Muscle of leg (tissue), 11 donors: ENCODE results near the gene PRKG1. TPM values are rescaled to one million over a fixed set of nuclear protein-coding genes. Genes with fewer than 3 reads are reported as not detected.
"Not testable (repeated sequence)": the region's sequence is repeated elsewhere in the genome, so short reads cannot be mapped to it uniquely, and the experiment has no call there.

Experiments
- DNase-seq: peaks from one replicate; pipeline ENCODE4 v3.0.0; 2013
- H3K27ac ChIP-seq: one replicate; pipeline ENCODE4 v1.5.1; 2013; ENCODE audit warnings: mild to moderate bottlenecking, low read length, control low read depth
- H3K27me3 ChIP-seq: one replicate; pipeline ENCODE4 v1.6.1; 2013; ENCODE audit warnings: low read length; ENCODE audit not compliant: control insufficient read depth, insufficient read depth
- H3K36me3 ChIP-seq: one replicate; pipeline ENCODE4 v1.6.1; 2013; ENCODE audit warnings: low read length; ENCODE audit not compliant: control insufficient read depth, insufficient read depth
- H3K4me1 ChIP-seq: one replicate; pipeline ENCODE4 v1.6.1; 2013; ENCODE audit warnings: low read length; ENCODE audit not compliant: control insufficient read depth, insufficient read depth
- H3K4me3 ChIP-seq: one replicate; pipeline ENCODE4 v1.5.1; 2013; ENCODE audit warnings: low read length, control low read depth
- H3K9me3 ChIP-seq: replicated peaks from 2 replicates; pipeline ENCODE4 v1.6.1; 2013; ENCODE audit warnings: low read depth, low read length; ENCODE audit not compliant: control insufficient read depth
- WGBS: methylation state at CpG from one replicate; pipeline ENCODE4 v1.1.5; 2013; ENCODE audit warnings: missing lambda C conversion rate; ENCODE audit not compliant: insufficient coverage; 5-methylcytosine and 5-hydroxymethylcytosine counted together
- polyA plus RNA-seq, 8 donors: library from polyadenylated mRNA; unstranded; fragments of 120-200 nt; gene quantifications; one replicate each; pipeline versions ENCODE4 v1.2.1 to v1.2.3, GENCODE V29; 2013; ENCODE audit warnings: inconsistent platforms in 1 of 8, low replicate concordance in 1 of 8; ENCODE audit not compliant: insufficient read length in 8 of 8, insufficient read depth in 1 of 8
- total RNA-seq: library from RNA; stranded (reverse); fragments of 120-200 nt; gene quantifications from one replicate; pipeline ENCODE4 v1.2.4, GENCODE V29; 2013

Gene PRKG1
- total and polyA plus RNA-seq, 9 donors: 23.3 to 59.2 (median 50.3) TPM

DNA sequence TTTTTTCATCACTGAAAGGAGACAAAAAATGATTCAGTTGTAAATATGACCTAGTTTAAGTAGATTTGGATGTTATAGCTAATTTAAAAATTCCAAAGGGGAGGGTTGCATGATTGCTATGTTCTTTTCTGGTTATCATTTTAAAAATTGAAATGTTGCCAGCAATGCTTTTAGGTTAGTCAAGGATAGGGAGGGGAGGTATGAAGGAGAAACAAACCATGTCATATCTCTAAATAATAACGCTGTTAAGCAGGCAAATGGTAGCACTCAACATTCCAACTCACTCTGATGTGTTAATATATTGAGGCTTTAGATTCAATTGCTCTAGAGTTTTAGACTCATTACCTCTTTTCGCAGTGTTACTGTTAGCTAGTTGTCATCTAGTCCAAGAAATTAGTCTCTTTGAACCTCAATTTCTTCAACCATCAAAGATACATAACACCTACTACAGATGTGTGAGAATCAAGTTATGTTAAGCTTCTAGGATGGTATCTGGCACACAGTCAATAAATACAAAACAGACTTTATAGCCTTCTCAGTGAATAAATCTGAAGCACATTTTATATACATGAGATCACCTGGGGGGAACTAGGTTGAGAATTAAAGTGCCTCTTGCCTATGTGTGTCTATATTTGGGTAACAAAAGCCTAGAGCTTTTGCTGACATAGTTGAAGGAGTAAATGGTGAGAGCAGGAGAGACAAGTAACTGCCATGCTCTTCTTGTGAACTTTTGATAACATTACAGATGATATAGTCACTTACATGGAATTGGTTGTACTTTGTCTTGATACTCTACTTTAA is 500.2 kb downstream of the PRKG1 start:
- no peaks in the 10 kb centered on the region for H3K36me3 ChIP-seq
- no peaks in the 10 kb centered on the region for H3K27me3 ChIP-seq
- H3K4me1 ChIP-seq: no peaks in the 10 kb centered on the region
- DNase-seq: no peak
- no peak overlapping the region for H3K27ac ChIP-seq
- H3K4me3 ChIP-seq: no peak overlapping the region
- no CpG with 5 or more reads among the region's 2 CpGs for WGBS
- no peaks in the 10 kb centered on the region for H3K9me3 ChIP-seq

DNA sequence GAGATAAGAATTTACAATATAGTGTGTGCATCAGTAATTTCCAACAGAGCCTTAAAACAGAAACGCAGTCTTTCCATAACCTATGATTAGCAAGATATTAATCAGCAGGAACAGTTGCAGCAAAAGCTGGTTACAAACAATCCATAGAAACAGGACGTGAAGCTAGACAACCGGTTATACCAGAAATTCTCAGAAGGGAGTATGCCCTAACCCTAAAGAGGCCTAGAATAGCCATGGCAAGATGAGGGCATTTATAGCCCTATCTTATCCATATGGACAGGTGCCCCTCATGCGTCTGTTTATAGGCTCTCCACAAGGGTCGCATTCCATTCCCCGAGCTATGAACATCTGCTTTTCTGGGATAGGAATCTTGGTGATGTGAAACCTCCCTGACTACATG is 506.9 kb downstream of the PRKG1 start:
- DNase-seq, H3K36me3 ChIP-seq, H3K27ac ChIP-seq, H3K4me1 ChIP-seq, H3K27me3 ChIP-seq, H3K4me3 ChIP-seq, H3K9me3 ChIP-seq: not testable (repeated sequence)
- WGBS: 100% methylated on average over 1 of the region's 6 CpGs

DNA sequence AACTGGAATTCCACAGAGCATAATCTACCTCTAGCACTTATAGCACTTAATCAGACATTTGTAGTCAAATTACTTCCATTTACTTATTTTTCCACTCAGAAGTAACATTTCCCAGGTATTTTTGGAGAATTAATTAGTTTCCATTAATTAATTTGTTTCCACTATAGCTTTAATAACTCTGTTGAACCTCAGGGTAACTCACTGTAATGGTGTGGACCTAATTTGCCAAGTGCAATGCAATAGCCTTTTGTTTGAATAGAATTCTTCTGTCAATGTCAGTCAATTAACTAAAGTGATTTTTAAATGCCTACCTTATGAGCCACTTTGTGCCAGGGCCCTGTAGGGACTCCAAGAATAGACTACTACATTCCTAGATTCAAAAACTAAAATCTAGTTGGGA is 509.7 kb downstream of the PRKG1 start:
- no peaks in the 10 kb centered on the region for H3K4me1 ChIP-seq
- H3K9me3 ChIP-seq: peaks cover 2% of the 10 kb centered on the region
- DNase-seq: no peak
- H3K27me3 ChIP-seq: no peaks in the 10 kb centered on the region
- H3K27ac ChIP-seq: no peak overlapping the region
- H3K4me3 ChIP-seq: no peak overlapping the region
- H3K36me3 ChIP-seq: no peaks in the 10 kb centered on the region

DNA sequence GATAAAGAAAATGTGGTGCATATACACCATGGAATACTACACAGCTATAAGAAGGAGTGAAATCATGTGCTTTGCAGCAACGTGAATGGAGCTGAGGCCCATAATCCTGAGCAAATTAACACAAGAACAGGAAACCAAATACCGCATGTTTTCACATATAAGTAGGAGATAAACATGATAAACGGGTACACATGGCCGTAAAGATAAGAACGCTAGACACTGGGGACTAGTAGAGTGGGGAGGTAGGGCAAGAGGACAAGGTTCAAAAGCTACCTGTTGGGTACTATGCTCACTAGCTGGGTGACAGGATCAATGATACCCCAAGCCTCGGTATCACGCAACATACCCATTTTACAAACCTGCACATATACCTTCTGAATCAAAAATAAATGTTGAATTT is 511.5 kb downstream of the PRKG1 start:
- no peak for DNase-seq
- 76% methylated on average over 4 of the region's 7 CpGs for WGBS
- H3K9me3 ChIP-seq: peaks cover under 1% of the 10 kb centered on the region
- H3K27me3 ChIP-seq: no peaks in the 10 kb centered on the region
- no peaks in the 10 kb centered on the region for H3K4me1 ChIP-seq
- no peaks in the 10 kb centered on the region for H3K36me3 ChIP-seq
- no peak overlapping the region for H3K4me3 ChIP-seq
- H3K27ac ChIP-seq: no peak overlapping the region

DNA sequence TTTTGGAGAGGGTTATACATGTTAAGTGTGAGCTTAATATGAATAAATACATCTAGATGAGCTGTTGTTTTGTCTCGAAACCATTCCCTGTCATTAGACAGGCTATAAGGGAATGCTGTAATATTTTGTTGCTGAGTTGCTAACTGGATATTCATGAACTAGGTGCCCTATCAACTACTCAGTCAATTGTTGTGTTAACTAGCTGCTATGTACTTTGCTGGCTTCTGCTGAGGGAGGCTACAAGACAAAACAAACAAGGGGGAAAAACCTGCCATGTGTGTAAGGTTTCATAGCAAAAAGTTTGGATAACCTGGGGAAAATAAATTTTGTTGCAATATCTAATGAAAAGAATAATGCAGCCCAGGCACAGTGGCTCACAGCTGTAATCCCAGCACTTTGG is 514.7 kb downstream of the PRKG1 start:
- H3K9me3 ChIP-seq: no peaks in the 10 kb centered on the region
- no peak for DNase-seq
- WGBS: no CpG with 5 or more reads among the region's 1 CpG

DNA sequence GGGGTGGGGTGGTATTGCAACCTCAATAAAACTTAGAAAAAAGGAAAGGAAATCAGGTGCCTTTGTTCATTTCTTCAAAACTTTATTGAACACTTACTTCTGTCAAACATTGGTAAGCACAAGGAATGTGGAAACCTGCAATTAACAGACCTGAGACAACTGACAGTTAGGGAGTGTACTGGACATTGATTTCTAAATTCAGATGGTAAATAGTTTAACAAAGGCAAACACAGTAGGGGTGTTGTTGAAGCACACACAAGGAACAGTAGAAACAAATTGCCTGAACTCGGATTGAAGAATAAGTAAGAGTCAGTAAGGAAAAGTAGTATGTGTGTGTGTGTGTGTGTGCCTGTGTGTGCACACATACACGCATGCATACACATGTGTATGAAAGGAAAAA is 516.5 kb downstream of the PRKG1 start:
- no peaks in the 10 kb centered on the region for H3K36me3 ChIP-seq
- H3K9me3 ChIP-seq: no peaks in the 10 kb centered on the region
- no peaks in the 10 kb centered on the region for H3K27me3 ChIP-seq
- no peaks in the 10 kb centered on the region for H3K4me1 ChIP-seq
- 85% methylated on average over 1 of the region's 2 CpGs for WGBS
- no peak overlapping the region for H3K4me3 ChIP-seq
- no peak overlapping the region for H3K27ac ChIP-seq
- no peak for DNase-seq

More for the DNA sequence above, 514.7 kb downstream of the PRKG1 start:
- Histone ChIP-seq H3K27me3 (no peaks in the 10 kb centered on the region), H3K4me3 (no peak overlapping the region), H3K36me3 (no peaks in the 10 kb centered on the region), H3K27ac (no peak overlapping the region), H3K4me1 (no peaks in the 10 kb centered on the region)

DNA sequence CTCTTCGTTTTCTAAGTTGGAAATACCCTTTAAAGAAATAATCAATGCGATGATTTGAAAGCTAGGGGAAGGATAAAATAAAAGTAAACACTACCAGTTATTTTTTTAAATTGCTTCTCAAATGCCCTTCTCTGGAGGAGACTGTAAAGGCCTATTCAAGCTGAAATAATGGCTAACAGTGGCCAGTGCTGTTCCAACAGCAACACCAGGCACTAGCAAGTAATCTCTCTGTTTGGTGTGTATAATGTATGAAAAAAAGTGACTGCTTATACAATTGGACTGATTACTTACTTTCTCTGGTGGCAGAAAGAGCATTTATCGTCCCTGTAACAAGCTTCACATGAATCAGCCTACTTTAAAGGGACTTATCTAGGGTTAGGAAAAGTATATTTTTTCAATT is 522.4 kb downstream of the PRKG1 start:
- no peak overlapping the region for H3K4me3 ChIP-seq
- no peaks in the 10 kb centered on the region for H3K36me3 ChIP-seq
- no CpG with 5 or more reads among the region's 3 CpGs for WGBS
- H3K4me1 ChIP-seq: no peaks in the 10 kb centered on the region
- no peak for DNase-seq
- H3K27ac ChIP-seq: no peak overlapping the region
- no peaks in the 10 kb centered on the region for H3K9me3 ChIP-seq
- no peaks in the 10 kb centered on the region for H3K27me3 ChIP-seq

DNA sequence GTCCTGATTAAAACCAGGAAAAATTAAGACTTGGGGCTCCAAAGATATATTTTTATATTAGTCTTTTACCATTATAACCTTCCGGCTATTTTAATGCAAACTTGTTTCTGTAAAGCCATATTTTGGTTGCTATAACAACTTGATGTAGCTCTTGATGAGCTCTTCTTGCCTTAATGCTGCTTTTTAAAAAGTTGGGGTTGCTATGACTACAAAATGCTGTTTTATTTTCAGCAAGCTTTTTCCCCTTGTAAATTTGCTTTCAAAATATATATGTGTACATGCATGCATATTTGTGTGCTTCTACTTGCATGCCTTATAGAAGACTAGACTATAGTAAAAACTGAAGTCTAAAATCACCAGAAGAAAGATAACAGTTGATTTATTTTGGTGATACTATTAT is 525.4 kb downstream of the PRKG1 start:
- H3K27me3 ChIP-seq: no peaks in the 10 kb centered on the region
- no CpG with 5 or more reads among the region's 1 CpG for WGBS

DNA sequence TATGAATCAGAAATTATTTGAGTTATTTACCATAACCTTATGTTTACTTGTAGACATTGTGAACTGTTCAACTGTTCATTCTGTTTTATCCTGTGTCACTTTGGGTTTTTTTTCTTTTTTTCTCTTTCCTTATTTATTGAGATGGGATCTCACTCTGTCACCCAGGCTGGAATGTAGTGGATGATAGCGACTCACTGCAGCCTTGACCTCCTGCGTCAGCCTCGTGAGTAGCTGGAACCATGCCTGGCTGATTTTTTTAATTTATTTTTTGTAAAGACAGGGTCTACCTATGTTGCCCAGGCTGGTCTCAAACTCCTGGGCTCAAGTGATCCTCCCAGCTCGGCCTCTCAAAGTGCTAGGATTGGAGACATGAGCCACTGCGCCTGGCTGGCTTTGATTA is 528.0 kb downstream of the PRKG1 start:
- H3K9me3 ChIP-seq: no peaks in the 10 kb centered on the region
- H3K27ac ChIP-seq: no peak overlapping the region
- DNase-seq: no peak
- no peak overlapping the region for H3K4me3 ChIP-seq
- peaks cover 4% of the 10 kb centered on the region for H3K4me1 ChIP-seq
- no peaks in the 10 kb centered on the region for H3K36me3 ChIP-seq
- H3K27me3 ChIP-seq: no peaks in the 10 kb centered on the region
- no CpG with 5 or more reads among the region's 5 CpGs for WGBS

More for the DNA sequence above, 525.4 kb downstream of the PRKG1 start:
- no peak overlapping the region for H3K27ac ChIP-seq
- H3K4me1 ChIP-seq: peaks cover 2% of the 10 kb centered on the region
- peak; percentile 83 for DNase-seq
- no peak overlapping the region for H3K4me3 ChIP-seq
- no peaks in the 10 kb centered on the region for H3K36me3 ChIP-seq
- no peaks in the 10 kb centered on the region for H3K9me3 ChIP-seq

DNA sequence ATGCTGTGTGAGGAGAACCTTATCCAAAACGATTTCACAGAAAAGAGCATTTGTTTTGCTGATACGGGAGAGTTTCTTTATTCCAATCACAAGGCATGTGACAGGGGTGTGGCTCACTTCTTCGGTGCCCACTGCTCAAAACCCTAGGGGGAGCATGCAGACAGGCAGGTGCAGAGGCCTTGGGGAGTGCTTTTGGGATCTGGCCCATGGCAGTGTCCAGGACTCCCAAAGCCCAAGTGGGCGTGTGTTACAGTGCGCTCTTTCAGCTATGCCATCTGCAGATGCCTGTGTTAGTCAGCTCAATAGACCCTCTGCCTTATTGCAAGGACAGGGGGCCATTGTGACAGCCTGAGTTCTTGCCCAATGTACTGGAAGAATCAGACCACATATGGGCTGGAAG is 530.3 kb downstream of the PRKG1 start:
- Histone ChIP-seq H3K36me3 (no peaks in the 10 kb centered on the region), H3K27me3 (no peaks in the 10 kb centered on the region), H3K9me3 (no peaks in the 10 kb centered on the region), H3K27ac (peak overlapping the region; percentile 26), H3K4me1 (peaks cover 4% of the 10 kb centered on the region), H3K4me3 (no peak overlapping the region)
- 72% methylated on average over 4 of the region's 5 CpGs for WGBS
- DNase-seq: no peak
